Measurements from ENCODE around the gene PLPP2. TPM values are rescaled to one million over a fixed set of nuclear protein-coding genes. Genes with fewer than 3 reads are reported as not detected.

The PLPP2 gene
- polyA plus RNA-seq, 1 donor (not counting 4 experiments of a cell fraction or from before 2014, with no cell fraction given), result 13.6 TPM

- dilution Hi-C loops (cut with MboI; ENCODE audit: extremely low pct_ligation_motif_present, low sequenced_read_pairs), result no loop called here
- DNase-seq (ENCODE audit: low read depth, low spot score) (no peak), FAIRE-seq (no peak)
- no peak for TF ChIP-seq EZH2 (IDR thresholded peaks at IDR 0.05; ENCODE audit: low read length)
- TF ChIP-seq, protein P1, sequence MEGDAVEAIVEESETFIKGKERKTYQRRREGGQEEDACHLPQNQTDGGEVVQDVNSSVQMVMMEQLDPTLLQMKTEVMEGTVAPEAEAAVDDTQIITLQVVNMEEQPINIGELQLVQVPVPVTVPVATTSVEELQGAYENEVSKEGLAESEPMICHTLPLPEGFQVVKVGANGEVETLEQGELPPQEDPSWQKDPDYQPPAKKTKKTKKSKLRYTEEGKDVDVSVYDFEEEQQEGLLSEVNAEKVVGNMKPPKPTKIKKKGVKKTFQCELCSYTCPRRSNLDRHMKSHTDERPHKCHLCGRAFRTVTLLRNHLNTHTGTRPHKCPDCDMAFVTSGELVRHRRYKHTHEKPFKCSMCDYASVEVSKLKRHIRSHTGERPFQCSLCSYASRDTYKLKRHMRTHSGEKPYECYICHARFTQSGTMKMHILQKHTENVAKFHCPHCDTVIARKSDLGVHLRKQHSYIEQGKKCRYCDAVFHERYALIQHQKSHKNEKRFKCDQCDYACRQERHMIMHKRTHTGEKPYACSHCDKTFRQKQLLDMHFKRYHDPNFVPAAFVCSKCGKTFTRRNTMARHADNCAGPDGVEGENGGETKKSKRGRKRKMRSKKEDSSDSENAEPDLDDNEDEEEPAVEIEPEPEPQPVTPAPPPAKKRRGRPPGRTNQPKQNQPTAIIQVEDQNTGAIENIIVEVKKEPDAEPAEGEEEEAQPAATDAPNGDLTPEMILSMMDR (optimal IDR thresholded peaks at IDR 0.05 in 1 of 3, IDR thresholded peaks at IDR 0.05 in 1 of 3, conservative IDR thresholded peaks at IDR 0.05 in 1 of 3; ENCODE audit: extremely low read depth in 1 of 3, insufficient read depth in 2 of 3, low read length in 3 of 3), result no peak
- Histone ChIP-seq H3K9ac (ENCODE audit: control insufficient read depth, extremely low read depth, insufficient read depth, low read length) (no peak overlapping the region), H3K79me2 (ENCODE audit: control insufficient read depth, insufficient read depth, low read length) (peaks cover 2% of the 10 kb centered on the region), H3K4me1 (ENCODE audit: control insufficient read depth, extremely low read depth, insufficient read depth, low read length) (peaks cover 17% of the 10 kb centered on the region), H3K27me3 (ENCODE audit: control insufficient read depth, extremely low read depth, insufficient read depth, low read length) (peaks cover 35% of the 10 kb centered on the region), H3K9me3 (ENCODE audit: control insufficient read depth, low read depth, low read length) (no peaks in the 10 kb centered on the region), H3K4me3 (ENCODE audit: control insufficient read depth in 2 of 3, extremely low read depth in 1 of 3, insufficient read depth in 2 of 3, low read depth in 1 of 3, low read length in 3 of 3) (no peak overlapping the region), H3K27ac (ENCODE audit: control insufficient read depth, insufficient read depth, low read length) (no peak overlapping the region), H3K9me1 (ENCODE audit: control insufficient read depth, extremely low read depth, insufficient read depth, low read length) (no peaks in the 10 kb centered on the region), H3K4me2 (ENCODE audit: control insufficient read depth, extremely low read depth, insufficient read depth, low read depth, low read length) (no peak overlapping the region), H2AFZ (ENCODE audit: control insufficient read depth, low read length) (no peak overlapping the region), H3K36me3 (ENCODE audit: control insufficient read depth in 2 of 2, extremely low read depth in 1 of 2, insufficient read depth in 2 of 2, low read length in 2 of 2) (no peaks in the 10 kb centered on the region), H4K20me1 (ENCODE audit: control insufficient read depth, extremely low read depth, insufficient read depth, low read length) (no peaks in the 10 kb centered on the region)
Measured at GRCh38 chr19:291561-292280, 518 bp upstream of the PLPP2 start.

DNA sequence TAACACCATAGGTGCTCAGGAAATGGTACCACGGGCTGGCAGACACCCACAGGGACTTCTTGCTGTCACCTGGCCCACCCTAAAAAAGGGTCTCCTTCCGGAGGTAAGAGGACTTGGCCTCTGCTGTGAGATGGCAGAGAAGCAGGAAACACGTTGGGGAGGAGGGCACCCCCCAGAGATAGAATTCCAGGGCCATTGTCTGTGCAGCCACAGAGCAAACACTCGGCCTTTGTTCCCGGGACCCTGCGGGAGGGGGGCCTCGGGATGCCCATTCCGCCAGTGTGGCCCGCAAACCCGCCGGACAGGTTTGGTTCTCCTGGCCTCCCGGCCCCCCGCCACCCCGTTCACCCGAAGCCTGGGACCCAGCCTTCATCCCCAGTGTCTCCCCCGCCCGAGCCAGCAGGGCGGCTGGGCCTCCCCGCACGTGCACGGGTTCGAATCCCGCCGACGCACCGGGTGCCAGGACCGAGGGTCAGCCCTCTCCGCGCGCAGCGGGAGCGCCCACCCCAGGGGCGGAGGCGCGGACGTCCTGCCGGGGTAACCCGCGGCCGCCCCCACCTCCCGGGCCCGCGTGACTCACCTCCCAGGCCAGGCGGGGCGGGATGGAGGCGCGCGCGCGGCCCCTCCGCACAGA, 714 bp downstream of the PLPP2 start:
- H3K27me3 ChIP-seq (ENCODE audit: control insufficient read depth, extremely low read depth, insufficient read depth, low read length), result peaks cover 35% of the 10 kb centered on the region
- no peak for DNase-seq (ENCODE audit: low read depth, low spot score)
- H2AFZ ChIP-seq (ENCODE audit: control insufficient read depth, low read length), result peak overlapping the region; percentile 4
- peak overlapping the region; percentile 59 for H3K4me2 ChIP-seq (ENCODE audit: control insufficient read depth, extremely low read depth, insufficient read depth, low read depth, low read length)
- peaks cover 2% of the 10 kb centered on the region for H3K79me2 ChIP-seq (ENCODE audit: control insufficient read depth, insufficient read depth, low read length)
- H3K4me3 ChIP-seq (ENCODE audit: control insufficient read depth in 2 of 3, extremely low read depth in 1 of 3, insufficient read depth in 2 of 3, low read depth in 1 of 3, low read length in 3 of 3), result peak overlapping the region; percentile 6 to 57 (median 33)
- H3K4me1 ChIP-seq (ENCODE audit: control insufficient read depth, extremely low read depth, insufficient read depth, low read length), result peaks cover 17% of the 10 kb centered on the region
- no peaks in the 10 kb centered on the region for H3K9me3 ChIP-seq (ENCODE audit: control insufficient read depth, low read depth, low read length)
- no peak for TF ChIP-seq EZH2 (IDR thresholded peaks at IDR 0.05; ENCODE audit: low read length)
- TF ChIP-seq, protein P1 (optimal IDR thresholded peaks at IDR 0.05 in 1 of 3, IDR thresholded peaks at IDR 0.05 in 1 of 3, conservative IDR thresholded peaks at IDR 0.05 in 1 of 3; ENCODE audit: extremely low read depth in 1 of 3, insufficient read depth in 2 of 3, low read length in 3 of 3), result no peak
- no peak for FAIRE-seq
- H3K9ac ChIP-seq (ENCODE audit: control insufficient read depth, extremely low read depth, insufficient read depth, low read length), result peak overlapping the region; percentile 68
- H3K9me1 ChIP-seq (ENCODE audit: control insufficient read depth, extremely low read depth, insufficient read depth, low read length), result no peaks in the 10 kb centered on the region
- peak overlapping the region; percentile 79 for H3K27ac ChIP-seq (ENCODE audit: control insufficient read depth, insufficient read depth, low read length)
- H4K20me1 ChIP-seq (ENCODE audit: control insufficient read depth, extremely low read depth, insufficient read depth, low read length), result no peaks in the 10 kb centered on the region
- dilution Hi-C loops (cut with MboI; ENCODE audit: extremely low pct_ligation_motif_present, low sequenced_read_pairs), result no loop called here
- H3K36me3 ChIP-seq (ENCODE audit: control insufficient read depth in 2 of 2, extremely low read depth in 1 of 2, insufficient read depth in 2 of 2, low read length in 2 of 2), result no peaks in the 10 kb centered on the region
